Putamen (tissue), 1 donor: Measurements from ENCODE around the gene TNS3.
A peak's percentile ranks its signal among the peaks of the same experiment; 100 is the strongest.
"Not testable (repeated sequence)": the region's sequence is repeated elsewhere in the genome, so short reads cannot be mapped to it uniquely, and the experiment has no call there.

Source experiments
- DNase-seq: peaks from one replicate; pipeline ENCODE4 v3.0.0-alpha.2; 2016; ENCODE audit warnings: low spot score

TNS3 gene

DNA sequence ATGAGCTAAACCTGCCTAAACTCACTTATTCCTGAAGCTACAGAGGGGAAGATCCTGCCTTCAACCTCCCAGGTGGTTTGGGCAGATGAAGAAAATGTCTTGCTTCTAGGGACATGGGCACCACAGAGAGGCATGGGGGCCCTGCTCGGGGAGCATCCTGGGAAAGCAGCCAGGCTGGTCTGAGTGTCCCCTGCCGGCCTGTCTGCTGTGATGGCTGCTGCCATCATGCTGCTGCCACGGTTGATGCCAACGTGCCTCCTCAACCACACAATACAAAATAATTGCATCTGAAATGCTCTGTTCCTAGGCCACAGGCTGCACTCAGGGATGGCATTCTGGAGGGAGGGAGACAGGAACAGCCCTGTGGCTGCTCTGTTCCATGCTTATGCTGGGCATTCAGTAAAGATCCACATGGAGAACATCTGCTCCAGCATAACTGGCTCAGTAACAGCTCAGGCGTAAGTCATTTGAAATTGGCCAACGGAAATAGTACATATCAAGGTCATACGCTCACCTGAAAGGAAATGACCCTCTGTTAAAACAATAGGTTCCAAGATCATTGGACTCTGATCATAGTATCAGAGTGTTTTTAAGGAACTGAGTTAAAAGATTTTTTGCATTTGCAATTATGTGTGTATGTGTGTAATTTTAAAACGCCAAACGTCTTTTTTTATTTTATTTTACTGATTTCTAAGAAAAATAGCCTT is 299.0 kb downstream of the TNS3 start:
- no peak for DNase-seq

- no peak for DNase-seq
These were observed 299.8 kb downstream of the TNS3 start for GRCh38 chr7:47281966-47282643.

DNA sequence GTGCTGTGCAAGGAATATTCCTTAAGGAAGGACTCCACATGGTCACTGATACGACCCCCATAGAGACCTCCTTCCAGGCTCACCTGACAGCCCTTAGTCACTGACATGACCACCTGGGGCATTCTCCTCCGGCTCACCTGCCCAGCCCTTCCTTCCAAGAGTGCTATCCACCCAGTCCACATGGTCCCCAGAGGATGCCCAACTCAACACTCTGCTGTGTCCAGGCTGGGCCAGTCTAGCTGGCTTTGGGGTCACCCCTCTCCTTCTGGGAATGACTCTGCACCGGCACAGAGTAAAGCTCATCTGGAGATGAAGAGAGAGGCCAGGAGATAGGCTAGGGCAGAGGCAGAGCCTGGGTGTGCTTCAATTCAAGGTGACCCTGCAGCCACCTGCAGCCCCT is 300.8 kb downstream of the TNS3 start:
- DNase-seq: no peak

DNA sequence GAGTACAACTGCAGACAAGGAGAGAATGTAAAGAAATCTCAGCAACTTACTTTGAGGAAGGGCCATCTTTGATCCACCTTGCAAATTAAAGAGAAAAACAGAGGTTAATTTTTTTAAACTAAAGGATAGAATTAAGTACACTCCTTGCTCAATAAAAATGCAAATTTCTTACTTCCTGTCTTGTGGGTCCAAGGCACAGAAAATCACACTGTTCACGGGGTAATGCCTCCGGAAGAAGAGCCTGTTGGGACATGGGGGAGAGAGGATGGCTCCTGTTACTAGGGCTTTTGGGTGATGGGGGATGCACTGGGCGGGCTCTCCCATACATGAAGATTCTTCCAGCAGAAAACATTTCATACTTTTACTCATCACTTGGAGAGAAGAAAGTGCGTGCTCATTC is 301.8 kb downstream of the TNS3 start:
- no peak for DNase-seq

DNA sequence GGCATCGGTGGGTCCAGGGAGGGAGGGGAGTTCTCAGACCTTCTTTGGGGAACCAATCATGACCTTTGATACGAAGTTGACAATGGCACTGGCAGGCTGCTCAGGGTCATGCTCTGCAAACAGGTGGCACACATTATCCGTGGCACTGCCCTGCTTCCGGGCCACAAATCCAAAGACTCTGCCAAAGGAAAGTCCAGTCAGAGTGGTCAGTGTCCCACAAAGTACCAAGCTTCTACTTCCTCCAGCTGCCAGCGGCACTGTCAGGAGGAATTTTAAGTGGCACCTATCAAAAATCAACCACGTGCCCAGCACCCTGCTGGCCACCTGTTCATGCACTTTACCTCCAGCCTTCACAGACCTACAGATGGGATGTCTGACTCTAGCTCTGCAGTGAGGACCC is 303.9 kb downstream of the TNS3 start:
- DNase-seq: no peak

- DNase-seq: no peak
These were observed 304.6 kb downstream of the TNS3 start for GRCh38 chr7:47277321-47277781.

GRCh38 chr7:47273974-47274766 is 307.7 kb downstream of the TNS3 start:
- DNase-seq: no peak

GRCh38 chr7:47273088-47273487 is 308.8 kb downstream of the TNS3 start:
- no peak for DNase-seq

GRCh38 chr7:47271749-47272148 is 310.2 kb downstream of the TNS3 start:
- no peak for DNase-seq

DNA sequence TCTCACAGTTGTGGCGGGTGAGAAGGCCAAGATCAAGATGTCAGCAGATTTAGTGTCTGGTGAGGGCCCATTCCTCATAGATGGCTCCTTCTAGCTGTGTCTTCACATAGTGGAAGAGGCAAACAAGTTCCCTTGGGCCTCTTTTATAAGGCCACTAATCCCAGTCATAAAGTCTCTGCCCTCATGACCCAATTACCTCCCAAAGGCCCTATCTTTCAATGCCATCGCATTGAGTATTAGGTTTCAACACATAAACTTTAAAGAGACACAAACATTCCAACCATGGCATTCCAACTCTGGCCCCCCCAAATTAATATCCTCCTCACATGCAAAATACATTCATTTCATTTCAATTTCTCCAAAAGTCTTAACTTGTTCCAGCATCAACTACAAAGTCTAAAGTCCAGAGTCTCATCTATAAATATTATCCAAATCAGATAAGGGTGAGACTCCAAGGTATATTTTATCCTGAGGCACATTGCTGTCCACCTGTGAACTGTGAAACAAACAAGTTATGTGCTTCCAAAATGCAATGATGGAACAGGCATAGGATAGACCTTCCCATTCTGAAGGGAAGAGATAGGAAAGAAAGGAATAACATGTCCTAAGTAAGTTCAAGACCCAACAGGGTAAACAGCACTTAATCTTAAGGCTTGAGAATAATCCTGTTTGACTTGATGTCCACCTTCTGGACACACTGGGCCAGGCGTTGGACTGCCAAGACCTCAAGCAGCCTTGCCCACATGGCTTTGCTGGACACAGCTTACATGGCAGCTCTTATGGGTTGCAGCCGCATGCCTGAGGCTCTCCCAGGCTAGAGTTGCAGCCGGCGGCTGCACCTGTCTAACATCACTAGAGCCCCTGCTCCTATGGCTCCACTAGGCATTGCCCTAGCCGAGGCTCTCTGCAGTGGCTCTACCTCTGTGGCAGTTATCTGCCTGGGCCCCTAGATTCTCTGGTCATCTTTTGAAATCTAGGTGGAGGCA is 312.8 kb downstream of the TNS3 start:
- no peak for DNase-seq

DNA sequence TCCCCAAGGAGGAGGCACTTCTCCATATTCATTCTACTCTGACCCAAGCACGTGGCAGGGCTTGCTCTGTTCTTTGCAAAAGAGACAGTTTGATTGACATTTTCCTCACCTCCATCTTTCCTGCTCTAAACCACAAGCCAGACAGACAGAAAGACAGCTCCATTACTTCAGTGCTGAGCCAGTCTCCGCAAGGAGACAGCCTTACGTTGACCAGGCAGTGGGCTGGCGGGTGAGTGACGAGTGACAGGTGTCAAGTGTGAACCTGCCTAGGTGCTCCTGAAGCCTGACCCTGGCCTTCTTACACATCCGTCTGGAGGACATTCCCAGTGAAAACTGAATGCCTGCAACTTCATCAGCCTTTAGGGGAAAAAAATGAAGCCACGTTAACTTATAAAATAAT is 314.6 kb downstream of the TNS3 start:
- no peak for DNase-seq

GRCh38 chr7:47266799-47267198 is 315.1 kb downstream of the TNS3 start:
- DNase-seq: no peak

GRCh38 chr7:47266131-47266706 is 315.7 kb downstream of the TNS3 start:
- DNase-seq: peak; percentile 39

- DNase-seq: no peak
These were observed 316.3 kb downstream of the TNS3 start for GRCh38 chr7:47265621-47266020.

GRCh38 chr7:47264021-47264651 is 317.8 kb downstream of the TNS3 start:
- DNase-seq: no peak

DNA sequence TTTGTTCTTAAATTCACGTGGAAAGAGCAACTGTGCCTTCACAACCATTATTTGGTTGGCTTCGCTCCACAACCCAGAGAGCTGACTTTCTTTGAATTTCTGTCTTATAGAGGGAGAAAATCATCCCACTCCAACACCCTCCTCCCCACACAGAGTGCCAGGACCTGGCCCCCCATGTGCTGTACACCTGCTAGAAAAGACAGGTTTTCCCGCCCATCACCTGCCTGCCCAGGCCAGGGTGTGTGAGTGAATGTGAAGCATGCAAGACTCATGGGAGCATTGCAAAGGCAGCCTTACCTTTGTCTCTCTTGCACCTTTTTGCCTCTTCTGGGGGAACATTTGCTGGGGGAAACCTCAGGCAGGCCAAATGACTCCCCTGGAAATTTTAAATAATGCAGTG is 319.0 kb downstream of the TNS3 start:
- DNase-seq: no peak

DNA sequence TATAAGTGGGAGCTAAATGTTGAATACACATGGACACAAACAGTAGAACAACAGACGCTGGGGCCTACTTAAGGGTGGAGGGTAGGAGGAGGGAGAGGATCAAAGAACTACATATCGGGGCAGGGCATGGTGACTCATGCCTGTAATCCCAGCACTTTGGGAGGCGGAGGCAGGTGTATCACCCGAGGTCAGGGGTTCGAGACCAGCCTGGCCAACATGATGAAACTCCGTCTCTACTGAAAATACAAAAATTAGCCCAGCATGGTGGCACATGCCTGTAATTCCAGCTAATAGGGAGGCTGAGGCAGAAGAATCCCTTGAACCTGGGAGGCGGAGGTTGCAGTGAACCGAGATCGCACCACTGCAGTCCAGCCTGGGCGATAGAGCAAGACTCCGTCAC is 319.8 kb downstream of the TNS3 start:
- not testable (repeated sequence) for DNase-seq

- no peak for DNase-seq
These were observed 321.6 kb downstream of the TNS3 start for GRCh38 chr7:47260270-47260669.

- no peak for DNase-seq
These were observed 322.2 kb downstream of the TNS3 start for GRCh38 chr7:47259682-47260081.

DNA sequence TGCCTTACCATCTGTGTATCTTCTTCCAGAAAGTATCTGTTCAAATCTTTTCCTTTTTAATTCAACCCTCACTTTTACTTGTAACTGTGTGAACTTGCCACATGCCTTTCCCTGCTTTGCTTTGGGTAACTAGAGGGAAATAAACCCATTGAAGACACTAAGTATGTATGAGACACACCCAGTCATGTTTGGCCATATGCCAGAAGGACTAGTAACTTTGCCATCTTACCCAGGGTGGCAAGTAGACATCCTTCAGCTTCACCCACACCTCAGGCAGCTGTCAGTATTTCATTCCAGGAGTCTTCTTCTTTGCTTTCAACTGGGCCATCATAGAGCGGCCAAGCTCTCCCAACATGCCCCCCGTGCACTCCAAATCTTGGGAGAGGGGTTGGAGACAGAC is 323.1 kb downstream of the TNS3 start:
- DNase-seq: no peak

- no peak for DNase-seq
These were observed 325.9 kb downstream of the TNS3 start for GRCh38 chr7:47256016-47256415.
